Stimulated activated CD8-positive, alpha-beta memory T cell treated with anti-CD3 and anti-CD28 coated beads, Interleukin-4, amount 100 ng/mL, for 1 hour (primary cell): ENCODE data around the gene CDH11.

Experiments
- DNase-seq, 2 donors: peaks; one replicate each; pipeline ENCODE4 v3.0.0-alpha.2; 2020; ENCODE audit warnings: low read depth in 2 of 2, low spot score in 1 of 2

CDH11 gene

DNA sequence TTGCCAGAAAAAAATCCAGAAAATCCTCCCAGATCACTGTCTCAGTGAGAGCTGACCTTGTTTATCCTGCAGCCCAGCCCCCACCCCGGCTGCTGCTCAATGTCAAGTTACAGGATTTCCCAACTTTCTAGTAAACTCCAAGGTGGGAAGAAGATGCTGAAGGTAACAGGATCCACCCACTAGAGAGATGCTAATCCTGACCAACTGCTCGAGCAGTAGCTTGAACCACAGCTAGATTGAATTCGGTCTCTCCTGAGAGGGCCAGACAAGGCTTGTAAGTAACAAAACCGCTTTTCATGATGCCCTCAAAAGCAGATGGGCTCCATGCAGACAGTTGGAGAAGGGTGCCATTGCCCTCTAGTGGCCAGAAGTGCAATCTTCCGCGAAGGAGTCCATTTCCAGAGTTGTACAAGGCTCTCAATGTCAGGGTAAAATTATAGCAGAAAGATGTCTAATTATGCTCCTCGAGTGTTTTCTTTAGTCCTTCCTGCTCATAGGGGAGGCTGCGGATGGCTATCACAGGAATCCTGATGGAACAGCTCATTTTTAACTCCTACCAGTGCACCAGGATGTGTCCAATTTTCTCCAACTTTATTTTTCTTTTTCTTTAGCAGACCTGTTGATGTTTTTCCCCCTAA, 3.9 kb downstream of the CDH11 start:
- DNase-seq: no peak

GRCh38 chr16:65116818-65117430, 4.9 kb downstream of the CDH11 start:
- no peak for DNase-seq

- no peak for DNase-seq
Measured at GRCh38 chr16:65116216-65116615, 5.6 kb downstream of the CDH11 start.

- DNase-seq: no peak
Measured at GRCh38 chr16:65114527-65114926, 7.3 kb downstream of the CDH11 start.

DNA sequence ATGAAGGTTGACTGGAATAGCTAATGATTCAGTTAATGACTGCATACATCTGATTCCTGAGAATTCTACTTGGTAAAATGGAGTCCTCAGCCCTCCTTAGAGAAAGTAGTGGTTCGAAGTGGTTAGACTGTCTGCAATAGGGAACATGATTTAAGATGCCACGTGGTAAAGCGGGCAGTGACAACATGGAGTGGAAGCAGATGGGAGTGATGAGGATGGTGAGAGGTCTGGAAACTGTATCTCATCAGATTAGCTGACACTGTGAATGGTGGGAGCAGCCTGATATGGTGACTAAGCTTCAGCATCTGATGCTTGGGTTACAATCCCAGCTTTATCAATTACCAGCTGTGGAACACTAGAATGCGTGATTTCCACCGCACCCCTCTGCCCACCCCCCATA, 8.4 kb downstream of the CDH11 start:
- DNase-seq: no peak

DNA sequence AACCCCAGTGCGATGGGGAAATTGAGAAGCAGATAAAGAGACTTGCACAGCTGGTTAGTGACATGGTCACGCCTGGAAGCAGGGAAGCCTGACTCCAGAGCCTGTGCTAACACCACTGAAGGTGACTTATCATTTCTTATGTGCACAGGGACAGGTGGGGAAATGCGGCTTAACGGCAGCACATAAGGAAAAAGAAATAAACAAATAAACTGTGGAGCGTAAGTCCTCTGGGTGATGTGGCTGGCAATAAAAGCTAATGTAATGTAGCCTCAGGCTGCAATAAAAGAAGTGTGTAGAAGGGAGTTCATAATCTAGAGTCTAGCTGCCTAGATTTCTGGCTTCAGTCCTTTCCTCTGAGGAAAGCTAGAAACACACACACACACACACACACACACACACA, 10.6 kb downstream of the CDH11 start:
- DNase-seq: no peak

DNA sequence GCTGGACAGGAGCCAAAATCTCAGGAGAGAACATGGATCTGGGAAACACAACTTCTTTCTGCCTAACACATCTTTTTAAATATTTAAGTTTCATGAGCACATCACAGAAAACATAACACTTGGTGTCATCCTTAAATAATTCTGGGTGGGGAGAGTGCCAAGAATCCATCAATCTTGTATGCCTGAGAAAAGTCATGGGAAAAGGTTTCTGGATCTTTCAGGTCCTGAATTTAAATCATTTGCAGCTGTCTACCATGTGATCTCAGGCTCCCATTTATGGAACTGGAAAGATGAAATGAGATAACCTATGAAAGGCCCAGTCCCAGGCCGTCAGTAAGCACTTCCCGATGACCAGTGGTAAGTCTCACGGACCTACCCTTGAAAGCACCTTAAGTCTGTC, 15.1 kb downstream of the CDH11 start:
- DNase-seq: no peak

DNA sequence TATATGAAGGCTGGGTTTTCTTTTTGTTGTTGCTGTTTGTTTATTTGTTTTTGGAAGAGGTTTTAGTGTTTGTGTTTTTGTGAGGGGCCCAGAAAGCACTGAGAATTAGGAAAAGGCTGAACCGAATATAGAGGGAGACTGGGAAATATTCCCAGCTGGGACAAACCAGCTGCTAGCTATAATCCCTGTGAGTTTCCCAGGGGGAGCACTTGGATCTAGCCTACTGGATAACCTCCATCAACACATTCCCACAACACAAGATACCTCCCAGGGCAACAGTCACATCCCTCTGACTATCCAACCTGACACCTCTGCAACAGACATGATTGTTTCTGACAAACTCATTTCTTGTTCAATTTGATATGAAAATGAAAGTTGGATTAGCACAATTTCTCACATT, 16.7 kb downstream of the CDH11 start:
- no peak for DNase-seq

DNA sequence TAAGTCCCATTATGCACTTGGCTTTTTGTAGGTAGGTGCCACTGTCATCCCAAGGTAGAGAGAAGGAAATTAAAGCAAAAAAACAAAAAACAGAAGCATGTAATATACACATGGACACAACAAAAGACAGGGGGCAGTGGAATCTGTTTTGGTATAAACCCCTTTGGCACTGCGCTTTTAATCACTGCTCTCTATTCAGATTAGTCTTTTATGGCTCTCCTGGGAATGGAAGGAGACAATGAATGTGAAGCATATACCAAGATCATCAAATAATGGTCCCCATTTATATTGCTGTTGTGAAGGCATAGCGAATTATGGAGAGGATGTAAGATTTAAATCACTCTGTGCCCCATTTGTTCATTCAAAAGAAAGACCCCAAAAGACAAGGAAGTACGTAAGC, 17.4 kb downstream of the CDH11 start:
- DNase-seq: no peak

GRCh38 chr16:65102326-65102725, 19.5 kb downstream of the CDH11 start:
- DNase-seq: no peak

DNA sequence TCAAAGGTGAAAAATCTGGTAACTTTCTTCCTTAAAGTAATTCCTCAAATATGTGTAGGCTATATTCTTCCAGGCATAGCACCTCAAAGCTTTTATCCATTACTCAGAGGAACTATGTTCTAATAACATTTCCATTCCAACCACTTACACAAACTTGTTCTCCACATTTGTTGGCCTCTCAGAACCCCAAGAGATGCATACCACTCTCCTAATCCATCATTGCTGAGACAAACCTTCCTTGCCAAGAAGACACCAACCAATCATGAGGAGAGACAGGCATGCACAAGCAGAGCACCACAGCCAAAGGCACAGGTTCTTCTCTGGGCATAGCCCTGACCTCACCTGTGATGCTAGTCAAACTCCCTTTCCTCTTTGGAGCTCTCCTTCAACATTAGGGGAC, 20.9 kb downstream of the CDH11 start:
- no peak for DNase-seq

DNA sequence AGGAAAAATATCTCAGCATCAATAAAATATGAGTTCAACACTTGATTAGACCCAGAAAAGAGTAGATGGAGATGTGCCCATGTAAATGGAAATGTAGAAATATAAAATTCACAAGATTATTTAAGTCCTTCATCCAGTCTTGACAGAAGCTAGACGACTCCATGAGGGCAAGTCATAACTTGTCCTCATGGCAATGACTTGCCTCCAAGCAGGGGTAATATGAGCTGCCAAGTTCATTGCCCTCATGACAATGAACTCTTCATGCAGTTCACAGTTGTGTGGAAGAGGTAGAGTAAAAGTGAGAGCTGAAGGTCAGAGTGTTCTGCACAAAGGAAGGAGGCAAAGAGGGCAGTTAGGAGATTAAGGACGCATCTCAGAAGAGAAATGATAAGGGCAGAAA, 22.3 kb downstream of the CDH11 start:
- no peak for DNase-seq

GRCh38 chr16:65098916-65099315, 22.9 kb downstream of the CDH11 start:
- DNase-seq: no peak

DNA sequence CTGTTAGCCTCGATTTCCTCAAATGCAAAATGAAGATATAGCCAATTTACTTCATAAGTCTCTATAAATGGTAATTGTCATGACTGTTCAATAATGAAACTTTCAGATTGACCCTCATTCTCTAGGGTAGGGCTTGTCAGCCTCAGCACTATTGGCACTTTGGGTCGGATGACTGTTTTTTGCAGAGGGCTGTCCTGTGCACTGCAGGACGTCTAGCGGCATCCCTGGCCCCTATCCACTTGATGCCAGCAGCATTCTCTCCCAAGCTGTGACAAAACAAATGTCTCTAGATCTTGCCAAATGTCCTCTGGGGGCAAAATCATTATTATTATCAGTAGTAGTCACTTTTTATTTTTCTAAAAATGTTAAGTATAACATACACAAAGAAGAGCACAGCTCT, 24.6 kb downstream of the CDH11 start:
- DNase-seq: no peak

GRCh38 chr16:65095906-65096305, 26.0 kb downstream of the CDH11 start:
- DNase-seq: no peak

DNA sequence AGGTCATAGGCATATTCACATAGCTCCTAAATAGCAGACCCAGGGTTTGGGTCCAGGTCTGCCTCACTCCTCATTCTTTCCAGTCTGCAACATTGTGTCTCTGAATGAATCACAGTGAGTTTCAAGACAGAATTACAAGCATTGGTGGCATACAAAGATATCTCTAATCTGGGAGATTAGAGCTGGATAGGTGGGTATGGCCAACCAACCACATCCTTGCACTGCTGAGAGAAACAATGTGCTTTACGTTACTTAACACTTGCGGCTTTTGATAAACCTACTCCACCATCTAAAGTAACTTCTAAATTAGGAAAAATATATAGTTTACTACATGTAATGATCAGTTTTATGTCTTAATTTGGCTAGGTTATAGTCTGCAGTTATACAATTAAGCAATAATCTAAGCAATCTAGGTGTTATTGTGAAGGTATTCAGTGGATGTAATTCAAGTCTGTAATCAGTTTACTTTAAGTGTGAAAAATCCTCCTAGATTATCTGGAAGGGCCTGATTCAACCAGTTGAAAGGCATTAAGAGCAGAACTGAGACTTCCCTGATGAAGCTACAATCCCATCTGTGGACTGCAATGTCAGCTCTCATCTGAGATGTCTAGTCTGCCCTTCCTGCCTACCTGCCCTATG, 26.7 kb downstream of the CDH11 start:
- DNase-seq: no peak

GRCh38 chr16:65094009-65094408, 27.9 kb downstream of the CDH11 start:
- no peak for DNase-seq

GRCh38 chr16:65083164-65083857, 38.6 kb downstream of the CDH11 start:
- no peak for DNase-seq

DNA sequence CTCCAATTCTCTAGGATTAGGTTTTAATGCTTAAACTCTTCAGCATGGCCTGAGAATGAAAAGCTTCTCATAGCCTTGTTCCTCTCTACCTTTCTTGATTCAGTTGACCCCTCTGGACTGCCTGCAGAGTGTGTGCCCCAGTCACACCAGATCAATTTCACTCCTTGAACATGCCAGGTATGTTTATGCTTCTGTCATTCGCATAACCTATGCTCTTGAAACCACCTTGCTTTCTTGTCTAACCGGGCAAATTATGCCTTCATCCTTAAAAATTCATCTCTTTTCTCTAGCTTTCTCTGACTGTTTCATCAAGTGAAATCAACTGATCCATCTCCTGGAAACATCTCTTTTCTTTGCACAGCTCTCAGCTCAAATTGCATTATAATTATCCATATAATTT, 42.3 kb downstream of the CDH11 start:
- no peak for DNase-seq

GRCh38 chr16:65077181-65077580, 44.7 kb downstream of the CDH11 start:
- no peak for DNase-seq

GRCh38 chr16:65075877-65076276, 46.0 kb downstream of the CDH11 start:
- no peak for DNase-seq
